WERI-Rb-1 (cell line): Measurements from ENCODE around the gene STARD5.

Experiments used
- DNase-seq: peaks from one replicate; pipeline ENCODE4 v3.0.0-alpha.2; 2020
- H3K27ac ChIP-seq: fragments of 250-450 bp; sonication (Bioruptor Pico); 2 replicates; pipeline ENCODE4 v1.5.1; 2020; ENCODE audit warnings: mild to moderate bottlenecking, moderate library complexity
- H3K27me3 ChIP-seq: fragments of 250-450 bp; sonication (Bioruptor Pico); 2 replicates; pipeline ENCODE4 v1.5.1; 2021; ENCODE audit warnings: mild to moderate bottlenecking, low read depth, moderate library complexity; ENCODE audit not compliant: insufficient read depth, severe bottlenecking
- H3K36me3 ChIP-seq: fragments of 250-450 bp; sonication (Bioruptor Pico); 2 replicates; pipeline ENCODE4 v1.5.1; 2020; ENCODE audit warnings: mild to moderate bottlenecking, moderate library complexity
- H3K4me3 ChIP-seq: 2 replicates; pipeline ENCODE4 v1.5.1; 2011; ENCODE audit warnings: low read depth, mild to moderate bottlenecking, control low read depth, low read length
- H3K9me3 ChIP-seq: fragments of 250-450 bp; sonication (Bioruptor Pico); 2 replicates; pipeline ENCODE4 v1.5.1; 2021; ENCODE audit warnings: mild to moderate bottlenecking, moderate library complexity; ENCODE audit not compliant: severe bottlenecking
- TF ChIP-seq, protein P1 (sequence below): IDR thresholded peaks from 2 replicates; pipeline ENCODE4 v1.5.1; 2011; ENCODE audit warnings: low read depth, mild to moderate bottlenecking, control low read depth, inconsistent platforms, low read length

STARD5 gene

DNA sequence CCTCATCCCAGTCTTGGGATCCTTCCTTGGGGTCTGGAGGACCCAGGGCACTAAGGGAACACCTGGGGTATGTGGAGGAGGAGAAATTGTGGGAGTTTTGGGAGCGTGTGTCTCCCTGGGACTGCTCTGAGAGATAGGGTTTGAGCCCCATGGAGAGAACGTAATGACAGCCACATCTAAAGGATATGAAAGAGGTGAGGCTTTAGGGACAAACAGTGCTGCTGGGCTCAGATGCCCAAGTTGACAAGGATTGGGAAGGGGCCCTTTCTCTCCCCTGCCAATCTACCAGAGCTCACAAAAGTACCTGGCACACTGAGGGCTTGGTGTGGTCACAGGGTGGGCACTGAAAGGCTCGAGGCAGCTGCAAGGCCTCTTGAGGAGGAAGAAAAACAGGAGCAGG, 13.3 kb upstream of the STARD5 start:
- TF ChIP-seq, protein P1, sequence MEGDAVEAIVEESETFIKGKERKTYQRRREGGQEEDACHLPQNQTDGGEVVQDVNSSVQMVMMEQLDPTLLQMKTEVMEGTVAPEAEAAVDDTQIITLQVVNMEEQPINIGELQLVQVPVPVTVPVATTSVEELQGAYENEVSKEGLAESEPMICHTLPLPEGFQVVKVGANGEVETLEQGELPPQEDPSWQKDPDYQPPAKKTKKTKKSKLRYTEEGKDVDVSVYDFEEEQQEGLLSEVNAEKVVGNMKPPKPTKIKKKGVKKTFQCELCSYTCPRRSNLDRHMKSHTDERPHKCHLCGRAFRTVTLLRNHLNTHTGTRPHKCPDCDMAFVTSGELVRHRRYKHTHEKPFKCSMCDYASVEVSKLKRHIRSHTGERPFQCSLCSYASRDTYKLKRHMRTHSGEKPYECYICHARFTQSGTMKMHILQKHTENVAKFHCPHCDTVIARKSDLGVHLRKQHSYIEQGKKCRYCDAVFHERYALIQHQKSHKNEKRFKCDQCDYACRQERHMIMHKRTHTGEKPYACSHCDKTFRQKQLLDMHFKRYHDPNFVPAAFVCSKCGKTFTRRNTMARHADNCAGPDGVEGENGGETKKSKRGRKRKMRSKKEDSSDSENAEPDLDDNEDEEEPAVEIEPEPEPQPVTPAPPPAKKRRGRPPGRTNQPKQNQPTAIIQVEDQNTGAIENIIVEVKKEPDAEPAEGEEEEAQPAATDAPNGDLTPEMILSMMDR = no peak
- Histone ChIP-seq H3K9me3 (no peaks in the 10 kb centered on the region), H3K36me3 (no peaks in the 10 kb centered on the region), H3K4me3 (no peak overlapping the region), H3K27me3 (no peaks in the 10 kb centered on the region), H3K27ac (no peak overlapping the region)
- DNase-seq = no peak

DNA sequence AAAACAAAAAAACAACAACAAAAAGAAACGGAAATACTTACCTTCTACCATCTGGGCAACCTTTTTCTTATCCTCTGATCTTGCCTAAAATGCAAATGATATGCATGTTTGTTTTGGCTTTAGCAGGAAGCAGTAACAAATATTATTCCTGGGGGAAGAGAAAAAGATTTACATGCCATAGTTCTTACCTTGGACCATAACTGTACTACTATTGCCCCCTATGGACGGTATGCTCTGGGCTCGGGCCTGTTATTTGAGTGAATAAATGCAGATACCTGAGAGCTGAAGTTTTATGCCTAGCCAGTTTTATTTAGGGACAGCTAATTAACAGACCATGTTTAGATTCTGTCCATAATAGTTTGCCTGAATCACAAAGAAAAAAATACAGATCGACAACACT, 12.6 kb upstream of the STARD5 start:
- Histone ChIP-seq H3K27ac (no peak overlapping the region), H3K36me3 (no peaks in the 10 kb centered on the region), H3K4me3 (no peak overlapping the region), H3K9me3 (no peaks in the 10 kb centered on the region), H3K27me3 (no peaks in the 10 kb centered on the region)
- DNase-seq = no peak
- TF ChIP-seq, protein P1 = no peak

DNA sequence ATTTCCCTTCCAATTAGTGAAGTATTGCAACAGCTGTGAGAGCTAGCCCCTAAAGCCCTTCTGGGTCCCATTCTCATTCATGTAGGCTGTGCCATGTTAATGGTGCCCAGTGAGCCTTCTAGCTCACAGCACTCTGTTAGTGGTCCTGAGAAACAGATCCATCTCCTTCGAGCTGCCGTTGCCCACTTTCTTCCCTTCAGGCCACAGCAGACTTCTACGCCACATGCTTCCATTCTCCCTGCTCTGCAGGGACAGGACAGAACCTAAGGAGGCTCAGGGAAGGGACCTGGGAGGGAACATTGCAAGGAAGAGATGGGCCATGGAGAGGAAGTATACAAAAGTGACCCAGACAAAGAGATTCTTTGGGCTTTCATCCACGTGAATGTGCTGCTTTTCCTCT, 11.7 kb upstream of the STARD5 start:
- Histone ChIP-seq H3K9me3 (no peaks in the 10 kb centered on the region), H3K27ac (no peak overlapping the region), H3K27me3 (no peaks in the 10 kb centered on the region), H3K4me3 (no peak overlapping the region), H3K36me3 (no peaks in the 10 kb centered on the region)
- TF ChIP-seq, protein P1 = no peak
- no peak for DNase-seq

DNA sequence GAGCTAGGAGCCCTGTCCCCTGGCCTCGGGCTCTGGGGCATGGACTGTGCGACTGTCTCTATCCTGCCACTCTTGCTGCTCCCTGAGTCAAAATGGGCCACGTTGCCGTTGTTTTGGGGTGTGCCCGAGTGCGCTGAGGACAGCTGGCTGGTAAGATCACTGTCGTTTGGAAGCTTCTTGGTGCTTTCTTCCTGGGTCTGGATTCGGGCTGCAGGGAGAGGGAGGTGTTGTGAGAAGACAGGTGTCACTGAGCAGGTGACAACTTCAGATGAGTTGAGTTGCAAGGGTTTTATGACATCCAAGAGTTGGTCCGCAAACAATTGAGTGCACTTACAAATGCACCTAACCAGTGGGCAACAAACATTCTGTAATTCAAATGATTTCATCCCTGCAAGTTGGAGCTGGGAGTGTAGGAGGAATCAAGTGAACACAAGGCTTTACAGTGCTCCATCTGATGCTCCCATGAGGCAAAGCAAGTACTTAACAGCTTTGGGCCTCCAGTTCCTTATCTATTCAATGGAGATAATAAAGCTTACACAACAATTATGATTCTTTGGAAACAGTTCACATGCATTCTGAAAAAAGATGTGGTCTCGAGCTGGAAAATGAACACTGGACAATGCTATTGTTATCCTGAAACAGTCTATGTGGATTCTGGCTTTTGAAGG, 11.0 kb upstream of the STARD5 start:
- Histone ChIP-seq H3K36me3 (no peaks in the 10 kb centered on the region), H3K27me3 (no peaks in the 10 kb centered on the region), H3K27ac (no peak overlapping the region), H3K4me3 (no peak overlapping the region), H3K9me3 (no peaks in the 10 kb centered on the region)
- DNase-seq = no peak
- TF ChIP-seq, protein P1 = no peak

DNA sequence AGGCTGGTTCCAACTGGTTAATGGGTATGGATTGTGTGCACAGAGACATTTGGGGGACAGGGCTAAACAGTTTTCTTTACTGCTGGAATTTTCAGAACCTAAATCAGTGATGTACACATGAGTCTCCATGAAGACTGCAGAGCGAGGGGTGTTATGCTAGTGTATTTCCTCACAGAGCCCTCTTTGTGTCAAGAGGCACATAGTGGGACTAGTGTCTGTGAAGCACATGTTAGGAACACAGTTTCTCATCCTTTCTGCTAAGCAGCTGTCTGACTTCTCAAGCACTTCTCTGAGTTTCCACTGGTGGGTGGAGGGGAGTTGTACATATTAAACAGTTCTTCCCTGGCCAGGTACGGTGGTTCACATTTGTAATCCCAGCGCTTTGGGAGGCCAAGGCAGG, 9.4 kb upstream of the STARD5 start:
- Histone ChIP-seq H3K4me3 (no peak overlapping the region), H3K9me3 (no peaks in the 10 kb centered on the region), H3K36me3 (no peaks in the 10 kb centered on the region), H3K27ac (no peak overlapping the region), H3K27me3 (no peaks in the 10 kb centered on the region)
- no peak for DNase-seq
- TF ChIP-seq, protein P1 = no peak

DNA sequence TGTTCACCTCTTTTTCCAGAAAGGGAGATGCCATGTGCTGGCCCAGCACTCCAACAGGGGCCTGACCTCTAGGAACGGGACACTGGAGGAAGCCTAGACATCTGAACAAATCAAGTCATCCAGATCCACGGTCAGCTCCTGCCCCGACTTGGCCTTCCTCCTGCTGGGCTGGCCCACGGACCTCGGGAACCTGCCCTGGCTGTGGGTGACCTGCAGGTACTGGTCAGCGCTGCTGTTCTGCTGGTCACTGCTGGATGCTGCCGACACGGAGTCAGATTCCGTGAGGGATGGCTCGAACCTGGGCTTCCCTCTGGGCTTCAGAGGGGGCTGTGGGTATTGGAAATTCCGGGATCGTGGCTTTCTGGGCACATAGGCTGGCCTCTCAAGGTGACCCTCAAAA, 8.4 kb upstream of the STARD5 start:
- H3K27ac ChIP-seq = no peak overlapping the region
- no peaks in the 10 kb centered on the region for H3K27me3 ChIP-seq
- no peak overlapping the region for H3K4me3 ChIP-seq
- H3K36me3 ChIP-seq = no peaks in the 10 kb centered on the region
- H3K9me3 ChIP-seq = no peaks in the 10 kb centered on the region
- no peak for DNase-seq
- TF ChIP-seq, protein P1 = no peak
